GM18502 (cell line): ENCODE results near the gene OR10V1.

Experiments
- ATAC-seq: cut with Tn5 transposase; IDR thresholded peaks from one replicate; pipeline ENCODE4 v1.9.1; 2021; ENCODE audit warnings: mild to moderate bottlenecking; ENCODE audit not compliant: unreplicated experiment, poor library complexity

Gene OR10V1

DNA sequence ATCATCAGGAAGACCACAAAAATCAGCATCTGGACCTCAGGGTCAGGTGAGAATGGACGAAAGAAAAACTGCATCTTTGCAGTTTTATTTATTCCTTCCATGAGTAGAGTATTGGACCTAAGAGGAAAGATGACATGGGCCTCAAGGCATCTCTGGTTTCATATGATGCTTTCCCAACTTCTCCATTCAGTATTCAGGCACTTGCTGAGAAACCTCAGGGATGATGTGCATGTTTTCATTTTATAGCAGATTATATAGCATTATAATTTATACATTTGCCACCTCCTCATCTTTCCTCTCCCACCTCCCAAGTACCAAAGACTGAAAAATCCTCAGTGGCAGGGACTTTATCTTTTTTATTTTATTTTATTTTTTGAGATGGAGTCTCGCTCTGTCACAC lies at the start of gene OR10V1:
Gene OR10V1, minus strand, starts transcription at position 101 of the 400 bp plus-strand sequence. Its CDS starts 0 bp downstream, at position 101.
- no peak for ATAC-seq

GRCh38 chr11:59761993-59762392 lies 48.3 kb upstream of the OR10V1 start:
- ATAC-seq: no peak

DNA sequence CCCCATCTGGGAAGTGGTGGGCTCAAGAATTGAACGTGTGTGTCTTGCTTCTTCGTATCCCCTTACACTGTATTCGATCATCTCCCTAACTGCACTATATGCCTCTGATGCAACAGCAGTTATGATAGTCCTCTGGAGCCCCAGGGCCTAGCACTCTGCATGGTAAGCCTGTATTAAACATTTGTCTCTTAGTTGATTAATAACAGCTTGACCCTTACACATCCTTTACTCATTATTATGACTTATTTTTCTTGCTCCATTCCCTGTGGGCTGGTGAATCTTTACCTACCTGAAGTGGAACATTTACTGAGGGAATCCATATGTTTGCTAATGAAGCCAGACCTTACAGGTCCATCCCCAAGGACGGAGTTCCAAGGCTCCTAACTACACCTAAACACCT lies 47.1 kb upstream of the OR10V1 start:
- no peak for ATAC-seq

- ATAC-seq: no peak
Measured at GRCh38 chr11:59759900-59760299, 46.3 kb upstream of the OR10V1 start.

DNA sequence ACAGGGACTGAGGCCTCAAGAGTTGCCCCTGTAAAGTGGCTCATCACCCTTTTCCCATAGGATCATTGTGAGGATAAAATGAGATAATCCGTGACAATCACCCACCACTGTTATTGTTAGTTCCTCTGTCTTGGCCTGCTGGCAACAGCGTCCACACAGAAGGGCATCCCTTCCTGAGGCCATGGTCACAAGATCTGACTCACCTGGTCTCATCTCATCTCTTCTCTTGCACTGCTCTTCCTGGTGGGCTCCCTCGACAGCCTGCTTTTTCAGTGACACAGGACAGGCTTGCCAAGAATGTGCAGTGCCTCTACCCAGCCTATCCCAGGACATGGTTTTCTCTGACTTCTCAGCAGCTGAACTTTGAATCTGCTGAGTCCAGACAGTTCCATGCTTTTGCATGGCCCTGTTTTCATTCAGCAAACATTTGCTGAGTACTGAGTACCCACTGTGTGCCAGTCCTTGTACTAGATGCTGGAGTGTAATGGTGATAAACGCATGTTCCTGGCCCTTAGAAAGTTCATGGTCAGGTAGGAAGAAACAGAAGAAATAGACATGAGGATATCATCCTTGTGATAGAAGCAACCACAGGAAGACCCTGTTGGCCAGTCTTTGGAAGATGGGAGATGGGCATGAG lies 44.9 kb upstream of the OR10V1 start:
- ATAC-seq: no peak

DNA sequence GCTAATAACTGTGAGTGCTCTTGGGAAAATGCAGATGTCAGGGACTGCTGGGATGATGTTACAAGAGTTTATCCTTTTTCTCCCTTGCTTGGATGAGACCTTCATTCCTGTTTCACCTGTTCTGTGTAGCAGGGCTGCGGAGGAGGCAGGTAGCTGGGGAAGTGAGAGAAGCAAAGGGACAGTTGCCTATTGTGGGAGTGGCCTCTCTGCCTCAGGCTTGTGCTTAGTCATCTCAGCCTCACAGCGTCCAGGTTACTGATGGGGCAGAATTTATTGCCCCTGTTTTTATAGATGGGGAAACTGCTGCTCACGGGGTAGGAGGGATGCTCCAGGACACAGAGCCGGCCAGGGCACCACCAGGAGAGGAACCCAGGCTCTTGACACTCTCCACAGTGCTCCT lies 43.2 kb upstream of the OR10V1 start:
- peak; percentile 37 for ATAC-seq

DNA sequence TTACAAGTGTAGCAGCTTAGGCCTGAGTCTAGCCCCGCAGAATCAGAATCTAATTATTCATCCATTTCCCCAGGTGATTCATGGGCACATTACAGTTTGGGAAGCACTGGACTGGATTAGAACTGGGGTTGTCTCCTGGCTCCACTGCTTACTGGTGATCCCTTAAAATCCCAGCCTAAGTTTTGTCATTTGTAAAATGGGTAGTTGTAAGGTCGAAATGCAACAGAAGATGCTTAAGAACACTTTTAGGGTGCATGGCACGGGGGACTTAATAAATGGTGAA lies 42.9 kb upstream of the OR10V1 start:
- no peak for ATAC-seq

- no peak for ATAC-seq
Measured at GRCh38 chr11:59755701-59756557, 42.3 kb upstream of the OR10V1 start.

DNA sequence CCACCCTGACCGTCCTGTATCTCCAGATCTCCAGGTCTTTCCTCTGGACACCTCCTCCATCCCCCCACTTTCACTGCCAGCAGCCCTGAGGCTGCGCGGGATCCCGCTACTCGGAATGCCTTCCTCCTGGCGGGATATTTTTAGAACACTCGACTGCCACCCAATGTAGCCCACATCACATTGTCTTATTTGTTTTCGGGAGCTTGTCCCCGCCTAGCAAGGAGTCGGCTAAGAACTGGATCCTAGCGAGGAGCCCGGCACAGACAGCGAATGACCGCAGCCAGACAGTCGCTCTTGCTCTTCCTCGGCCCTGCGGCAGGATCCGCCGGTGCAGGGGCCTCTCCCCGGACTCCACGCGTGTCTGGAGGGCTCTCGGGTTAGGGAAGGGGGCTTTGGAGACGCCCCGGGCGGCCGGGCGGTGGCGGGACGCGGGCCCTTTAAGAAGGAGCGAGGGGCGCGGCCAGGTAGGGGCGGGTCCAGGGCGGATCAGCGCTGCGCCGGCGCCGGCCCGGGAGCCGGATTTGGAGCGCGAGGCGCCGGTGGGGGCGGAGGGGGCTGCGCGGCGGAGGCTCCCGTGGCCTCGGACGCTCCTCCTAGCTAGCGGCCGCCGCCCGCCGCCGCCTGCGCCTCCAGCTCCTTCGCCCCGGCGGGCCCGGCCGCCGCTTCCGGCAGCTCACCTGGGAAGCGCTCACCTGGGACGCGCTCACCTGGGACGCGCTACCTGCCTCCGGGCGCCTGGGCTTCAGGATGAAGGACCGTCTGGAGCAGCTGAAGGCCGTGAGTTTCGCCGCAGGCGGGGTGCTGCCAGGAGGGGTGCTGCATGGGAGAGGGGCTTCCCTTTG lies 41.4 kb upstream of the OR10V1 start, which contains the start of gene STX3:
Gene STX3, plus strand, starts transcription at position 518 of the 842 bp plus-strand sequence. Its CDS starts 230 bp downstream, at position 748.
- peak; percentile 75 for ATAC-seq

DNA sequence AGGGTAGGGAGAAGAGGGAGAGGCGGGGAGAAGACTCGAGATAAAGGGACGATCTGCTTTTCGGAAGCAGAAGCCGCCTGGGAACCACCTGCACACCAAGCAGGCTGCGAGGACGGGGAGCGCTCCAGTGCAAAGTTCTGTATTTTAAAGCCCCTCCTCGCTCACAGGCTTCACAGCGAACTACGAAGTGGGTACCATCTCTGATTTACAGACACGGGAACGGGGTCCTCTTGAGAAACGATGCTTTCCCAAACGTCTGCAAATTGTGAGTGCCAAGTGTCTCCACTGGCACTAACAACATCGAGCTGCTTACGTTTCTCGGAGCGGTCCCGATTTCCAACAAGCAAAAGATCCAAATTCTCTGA lies 40.8 kb upstream of the OR10V1 start:
- ATAC-seq: peak; percentile 30

- peak; percentile 72 for ATAC-seq
Measured at GRCh38 chr11:59753650-59754493, 40.2 kb upstream of the OR10V1 start.

GRCh38 chr11:59746111-59746510 lies 32.5 kb upstream of the OR10V1 start:
- ATAC-seq: no peak

DNA sequence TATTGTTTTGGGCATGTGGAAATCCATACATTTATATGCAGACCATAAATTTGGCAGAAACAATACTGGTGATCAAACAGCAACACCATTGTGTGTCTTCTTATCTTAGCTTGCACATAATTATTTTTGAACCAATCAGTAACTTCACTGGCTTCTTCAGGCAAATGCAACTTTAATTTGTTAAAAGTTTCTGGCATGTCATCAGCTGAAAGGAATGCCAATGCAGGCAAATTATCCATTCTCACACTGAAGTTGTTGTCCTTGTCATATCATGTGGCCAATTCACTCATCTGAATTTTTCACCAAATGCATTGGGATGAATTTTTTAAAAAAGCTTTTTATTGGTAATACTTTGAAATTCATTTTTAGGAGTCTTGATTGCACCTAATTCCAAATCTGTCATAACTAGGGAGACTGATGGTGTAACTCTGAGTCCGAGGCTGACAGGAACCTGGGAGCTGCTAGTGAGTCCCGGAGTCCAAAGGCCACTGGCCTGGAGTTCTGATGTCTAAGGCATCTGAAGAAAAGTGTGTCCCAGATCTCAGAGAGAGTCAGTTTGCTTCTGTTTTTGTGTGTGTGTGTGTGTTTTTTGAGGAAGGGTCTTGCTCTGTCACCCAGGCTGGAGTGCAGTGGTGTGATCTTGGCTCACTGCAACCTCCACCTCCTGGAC lies 17.4 kb upstream of the OR10V1 start:
- ATAC-seq: no peak

- ATAC-seq: no peak
Measured at GRCh38 chr11:59729834-59730233, 16.2 kb upstream of the OR10V1 start.

DNA sequence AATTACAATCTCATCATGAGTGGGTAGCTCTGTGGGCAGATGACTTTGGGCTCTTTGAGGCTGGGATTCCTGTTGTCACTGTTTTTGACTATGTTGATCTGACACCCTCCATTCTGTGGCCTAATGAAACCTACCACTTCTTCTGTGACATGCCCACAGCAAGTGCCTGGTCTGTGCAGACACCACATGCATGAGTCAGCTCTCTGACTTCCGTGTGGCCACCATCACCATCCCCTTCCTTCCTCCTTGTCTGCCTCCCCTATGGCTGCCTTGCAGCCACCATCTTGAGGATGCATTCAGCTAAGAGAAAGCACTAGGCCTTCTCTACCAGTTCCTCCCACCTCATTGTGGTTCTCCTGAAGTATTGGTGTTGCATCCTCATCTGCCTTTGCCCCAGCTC lies 15.3 kb upstream of the OR10V1 start:
- no peak for ATAC-seq

- no peak for ATAC-seq
Measured at GRCh38 chr11:59728154-59728553, 14.5 kb upstream of the OR10V1 start.

- no peak for ATAC-seq
Measured at GRCh38 chr11:59727426-59727825, 13.8 kb upstream of the OR10V1 start.

DNA sequence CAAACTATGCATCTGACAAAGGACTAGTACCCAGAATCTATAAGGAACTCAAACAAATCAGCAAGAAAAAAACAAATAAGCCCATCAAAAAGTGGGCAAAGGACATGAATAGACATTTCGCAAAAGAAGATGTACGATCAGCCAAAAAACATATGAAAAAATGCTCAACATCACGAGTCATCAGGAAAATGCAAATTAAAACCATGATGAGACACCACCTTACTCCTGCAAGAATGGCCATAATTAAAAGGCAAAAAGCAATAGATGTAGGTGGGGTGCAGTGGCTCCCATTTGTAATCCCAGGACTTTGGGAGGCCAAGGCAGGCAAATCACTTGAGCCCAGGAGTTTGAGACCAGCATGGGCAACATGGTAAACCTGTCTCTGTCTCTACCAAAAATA lies 10.4 kb upstream of the OR10V1 start:
- ATAC-seq: no peak

- ATAC-seq: no peak
Measured at GRCh38 chr11:59719556-59719955, 5.9 kb upstream of the OR10V1 start.

DNA sequence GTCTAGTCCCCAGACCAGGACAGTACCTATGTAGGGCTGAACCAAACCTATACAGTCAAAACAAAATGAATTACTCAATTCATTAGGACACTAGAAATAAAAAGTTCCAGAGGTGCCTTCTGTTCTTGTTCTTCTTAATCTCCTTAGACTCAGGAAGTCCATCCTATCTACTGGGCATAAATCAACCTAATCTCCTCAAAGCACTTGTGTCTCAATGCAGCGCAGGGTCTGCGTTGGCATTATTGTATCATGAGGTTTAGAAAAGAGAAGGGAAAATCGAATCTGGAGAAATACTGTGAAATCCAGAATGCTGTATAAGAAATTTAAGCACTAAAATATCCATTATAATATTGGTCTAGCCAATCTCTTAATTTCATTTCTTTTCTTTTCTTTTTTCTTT lies 2.4 kb upstream of the OR10V1 start:
- no peak for ATAC-seq
